Left ventricle myocardium superior (tissue), 1 donor: ENCODE measurements around the gene DIP2C. TPM values are rescaled to one million over a fixed set of nuclear protein-coding genes. Genes with fewer than 3 reads are reported as not detected.
A peak's percentile ranks its signal among the peaks of the same experiment; 100 is the strongest.
"Not testable (repeated sequence)": the region's sequence is repeated elsewhere in the genome, so short reads cannot be mapped to it uniquely, and the experiment has no call there.

Experiments used
- ATAC-seq: fragments of 200-7000 bp; cut with Tn5 transposase; one replicate; pipeline ENCODE4 v1.9.1; 2020; ENCODE audit warnings: mild to moderate bottlenecking, moderate library complexity
- DNase-seq: peaks from one replicate; pipeline ENCODE4 v3.0.0-alpha.2; 2020
- intact Hi-C: fragments of 100-400 bp; cut with micrococcal nuclease; formaldehyde crosslinking; loops from one replicate; pipeline ENCODE4 v1.11.0; 2022
- total RNA-seq: library from RNA; stranded (reverse); fragmentation: NEBNext Ultra II Directional; extraction: Animal tissue kit (Norgen Biotek cat#: 25700); gene quantifications from one replicate; pipeline ENCODE4 v1.2.1, GENCODE V29; 2021
- donor health status: DM: no; HTN: yes; CAD: no; lungs with severe emphysema.

The DIP2C gene
- total RNA-seq, 1 donor from 2014 or later, result 32.6 TPM

DNA sequence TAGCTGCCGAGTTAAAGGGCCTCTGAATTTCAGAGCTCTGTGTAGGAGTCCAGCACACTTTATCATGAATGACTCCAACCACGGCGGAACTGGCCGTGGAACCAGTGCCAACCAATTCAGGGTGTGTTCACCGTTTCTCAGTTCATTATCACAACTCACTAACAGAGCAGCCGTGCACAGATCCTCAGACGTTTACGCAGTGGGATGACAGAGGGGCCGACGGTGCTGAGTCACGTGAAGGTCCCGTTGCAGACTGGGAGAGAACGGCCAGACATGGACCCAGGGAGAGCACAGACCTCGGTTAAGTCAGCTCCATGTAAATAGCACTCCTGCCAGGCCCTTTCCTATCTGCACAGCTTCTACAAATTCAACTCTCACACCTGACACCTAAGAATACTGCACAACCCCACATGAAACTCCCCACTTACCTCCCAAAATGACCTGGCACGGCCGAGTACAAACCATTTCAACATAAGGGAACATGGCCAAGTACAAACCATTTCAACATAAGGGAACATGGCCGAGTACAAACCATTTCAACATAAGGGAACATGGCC, 95.5 kb downstream of the DIP2C start:
- ATAC-seq (peak; percentile 79), DNase-seq (peak; percentile 57)
- intact Hi-C loops, result no loop called here

DNA sequence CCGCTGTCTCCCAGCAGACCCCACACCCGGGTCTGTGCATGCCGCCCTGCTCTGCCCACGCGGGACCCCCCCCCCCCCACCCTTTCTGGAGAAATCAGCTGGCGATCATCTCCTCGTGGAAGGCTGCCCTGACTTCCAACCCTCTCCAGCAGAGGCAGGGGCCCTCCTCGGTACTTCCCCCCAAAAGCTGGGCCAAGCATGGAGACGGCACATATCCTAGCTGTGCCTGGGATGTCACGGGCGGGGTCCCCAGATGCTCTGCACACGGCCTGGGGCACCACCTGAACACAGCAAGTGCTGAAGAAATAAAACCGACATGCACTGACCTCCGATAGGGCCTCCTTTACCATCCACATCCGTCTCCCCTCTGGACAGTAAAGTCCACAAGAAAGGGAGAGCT, 96.0 kb downstream of the DIP2C start:
- ATAC-seq (no peak), DNase-seq (no peak)
- intact Hi-C loops, result no loop called here

DNA sequence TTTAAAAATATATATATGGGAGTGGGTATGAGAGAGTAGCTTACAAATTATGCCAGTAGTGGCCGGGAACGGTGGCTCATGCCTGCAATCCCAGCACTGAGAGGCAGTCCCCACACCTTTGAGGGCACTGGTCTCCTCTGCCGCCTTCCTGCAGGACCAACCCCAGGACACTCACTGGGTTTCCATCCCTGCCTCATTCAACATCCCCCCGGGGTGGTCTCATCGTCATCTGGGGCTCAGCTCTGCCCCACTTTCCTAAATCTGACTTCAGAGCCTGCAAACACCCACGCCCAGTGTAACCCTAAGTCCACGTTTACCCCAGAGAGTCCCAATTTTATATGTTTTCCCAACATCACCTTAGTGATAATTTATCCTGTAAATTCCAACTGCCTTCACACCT, 96.5 kb downstream of the DIP2C start:
- ATAC-seq, result no peak
- intact Hi-C loops, result no loop called here
- DNase-seq, result no peak

DNA sequence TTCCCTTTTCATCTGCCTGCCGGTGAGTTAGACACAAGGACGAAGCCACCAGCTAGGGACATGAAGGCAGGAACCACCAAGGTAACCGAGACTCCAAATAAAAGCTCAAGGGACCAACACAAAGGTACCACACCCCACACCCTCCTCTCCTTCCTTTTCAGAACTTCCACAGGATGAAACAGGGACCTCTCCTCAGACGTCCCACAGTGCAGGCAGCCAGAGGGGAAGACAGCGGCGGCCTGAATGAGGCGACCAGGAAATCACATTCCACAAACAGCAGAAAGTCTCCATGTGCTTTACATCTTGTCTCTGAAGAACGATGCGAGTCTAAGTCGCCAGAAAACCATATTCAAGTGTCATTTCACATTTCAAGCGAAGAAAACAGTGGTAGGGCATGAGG, 97.8 kb downstream of the DIP2C start:
- ATAC-seq (no peak), DNase-seq (no peak)
- intact Hi-C loops, result no loop called here

DNA sequence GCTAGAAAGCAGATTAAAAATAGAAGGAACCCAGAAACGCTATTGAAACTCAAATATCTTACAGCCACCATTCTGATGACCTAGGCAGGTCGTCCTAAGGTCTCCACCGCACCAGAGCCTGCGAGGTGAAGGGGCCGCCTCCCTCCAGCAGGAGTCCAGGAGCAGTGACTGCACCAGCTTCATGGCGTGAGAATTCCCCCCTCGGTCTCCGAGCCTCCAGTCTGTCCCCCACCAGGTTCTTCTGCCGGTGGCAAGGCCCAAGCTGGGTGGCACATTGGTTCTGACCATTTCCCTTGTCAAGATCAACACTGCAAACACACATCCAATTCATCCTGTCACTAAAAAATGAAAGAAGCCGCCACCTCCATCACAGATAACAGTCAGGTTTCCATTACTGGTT, 98.7 kb downstream of the DIP2C start:
- no peak for DNase-seq
- intact Hi-C loops, result no loop called here
- ATAC-seq, result no peak

DNA sequence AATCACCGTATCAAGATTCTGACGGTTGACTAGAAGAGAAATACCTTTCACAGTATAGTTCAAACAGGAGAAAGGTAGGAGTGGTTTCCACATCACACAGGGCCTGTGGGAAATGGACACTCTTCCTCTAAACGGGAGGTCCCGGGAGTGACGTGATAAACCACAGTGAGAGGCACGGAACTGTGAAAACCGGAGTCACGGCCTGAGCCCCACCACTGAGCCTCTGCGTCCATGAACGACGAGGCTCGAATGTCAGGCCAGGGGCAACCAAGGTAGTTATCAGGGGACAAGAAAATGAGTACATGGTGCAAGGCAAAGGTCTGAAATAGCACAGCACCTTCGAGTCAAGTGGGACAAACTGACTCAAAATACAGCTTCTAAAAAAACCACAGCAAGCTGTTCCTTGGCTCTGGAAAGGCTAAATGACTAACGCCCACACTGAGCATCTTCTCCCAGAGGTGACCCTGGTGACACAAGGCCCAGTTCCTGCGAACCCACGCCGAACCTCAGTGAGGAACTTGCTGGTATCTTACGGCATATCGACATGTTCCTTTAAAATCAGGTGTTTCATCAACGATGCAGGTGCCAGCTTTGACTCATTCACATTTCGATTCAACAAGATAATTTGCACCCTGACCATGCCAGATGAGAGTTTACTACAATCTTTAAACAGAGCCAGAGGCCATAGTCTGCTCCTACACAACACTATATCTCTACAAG, 99.3 kb downstream of the DIP2C start:
- DNase-seq (no peak), ATAC-seq (no peak)
- intact Hi-C loops, result no loop called here

DNA sequence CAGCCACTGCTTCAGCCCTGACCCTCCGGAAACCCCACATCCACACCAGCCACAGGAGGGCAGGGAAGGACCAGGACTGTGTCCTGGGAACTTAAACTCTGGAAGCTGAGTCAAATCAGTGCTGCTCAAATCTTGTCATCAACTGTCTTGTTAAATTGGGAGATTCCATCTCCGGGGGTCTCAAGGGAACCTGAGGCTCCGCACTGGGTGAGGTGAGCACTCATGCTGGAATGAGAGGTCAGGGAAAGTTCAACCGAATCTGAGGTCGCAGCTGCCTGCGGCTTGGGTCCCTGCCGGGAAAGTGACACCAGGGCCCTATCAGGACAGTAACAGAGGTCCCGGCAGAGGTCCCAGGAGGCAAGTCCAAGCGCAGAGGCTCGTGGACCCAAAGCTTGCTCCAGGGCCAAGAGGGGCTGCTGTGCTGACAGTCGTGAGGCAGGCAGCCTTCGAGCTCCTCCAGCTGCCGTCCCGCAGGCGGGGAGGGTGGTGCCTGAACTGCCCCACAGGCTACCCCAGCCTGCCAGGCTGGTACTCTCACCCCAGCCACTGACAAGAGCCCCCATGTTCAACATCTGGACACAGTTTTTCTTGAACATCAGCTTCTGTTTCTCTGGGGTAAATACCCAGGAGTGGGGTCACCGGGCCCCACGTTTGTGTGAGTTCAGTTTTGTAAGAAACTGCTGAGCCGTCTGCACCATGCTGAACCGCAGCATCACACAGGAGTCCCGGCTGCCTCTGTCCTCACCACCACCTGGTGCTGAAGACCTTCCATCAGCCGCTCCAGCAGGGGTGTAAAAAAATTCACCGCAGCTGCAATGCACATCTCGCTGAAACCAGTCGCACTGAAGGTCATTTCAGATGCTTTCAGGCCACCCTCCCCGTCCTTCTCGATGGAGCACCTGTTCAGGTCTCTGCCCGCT, 101.0 kb downstream of the DIP2C start:
- ATAC-seq (peak; percentile 81), DNase-seq (peak; percentile 70)
- intact Hi-C loops, result no loop called here

DNA sequence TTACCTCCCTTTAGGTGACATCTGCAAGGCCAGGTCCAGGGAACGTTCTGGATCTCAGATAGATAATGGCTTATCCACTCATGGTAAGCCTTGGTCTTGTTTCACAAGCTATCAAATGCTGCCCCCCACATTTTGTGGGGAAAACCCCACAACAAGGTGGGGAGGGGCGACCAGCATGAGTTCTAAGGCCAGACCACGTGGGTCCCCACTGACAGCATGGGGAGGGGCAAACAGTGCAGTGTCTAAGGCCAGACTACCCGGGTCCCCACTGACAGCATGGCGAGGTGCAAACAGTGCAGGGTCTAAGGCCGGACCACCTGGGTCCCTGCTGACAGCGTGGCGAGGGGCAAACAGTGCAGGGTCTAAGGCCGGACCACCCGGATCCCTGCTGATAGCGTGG, 102.8 kb downstream of the DIP2C start:
- no peak for DNase-seq
- intact Hi-C loops, result no loop called here
- no peak for ATAC-seq

DNA sequence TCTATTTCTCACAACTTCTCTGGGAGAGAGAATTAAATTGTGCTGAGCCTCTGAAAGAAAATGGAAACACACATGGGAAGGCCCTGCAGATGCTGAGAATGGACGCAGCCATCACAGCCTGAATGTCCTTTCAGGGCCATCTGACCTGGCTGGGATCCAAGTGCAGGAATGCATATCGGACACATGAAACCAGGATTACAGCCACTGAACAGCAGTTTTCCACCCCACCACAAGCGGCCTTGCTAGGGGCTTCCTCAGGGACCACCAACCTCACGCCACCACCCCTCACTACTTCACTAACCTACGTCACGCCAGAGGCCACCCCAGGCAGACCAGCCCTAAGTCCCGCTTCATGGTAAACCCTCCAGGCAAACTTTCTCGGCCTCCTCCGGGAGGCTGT, 103.3 kb downstream of the DIP2C start:
- DNase-seq (peak; percentile 25), ATAC-seq (no peak)
- intact Hi-C loops, result no loop called here

DNA sequence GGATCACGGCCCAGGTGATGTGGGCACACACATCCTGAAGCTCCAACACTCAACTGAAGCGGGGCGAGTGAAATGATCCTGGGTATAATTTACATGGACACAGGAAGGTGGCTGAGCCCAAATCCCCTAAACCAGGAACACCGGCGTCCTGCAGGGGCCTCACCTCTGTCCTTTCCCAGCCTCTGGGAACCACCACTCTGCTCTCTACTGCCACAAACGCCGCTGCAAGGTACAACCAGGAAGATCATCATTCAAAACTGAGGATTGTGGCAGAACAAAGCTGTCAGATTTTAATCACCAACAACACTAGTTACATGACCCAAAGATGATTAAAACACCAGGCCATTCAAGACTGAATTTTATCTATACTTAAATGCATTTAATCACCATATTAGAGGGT, 104.0 kb downstream of the DIP2C start:
- intact Hi-C loops, result no loop called here
- DNase-seq (no peak), ATAC-seq (no peak)

DNA sequence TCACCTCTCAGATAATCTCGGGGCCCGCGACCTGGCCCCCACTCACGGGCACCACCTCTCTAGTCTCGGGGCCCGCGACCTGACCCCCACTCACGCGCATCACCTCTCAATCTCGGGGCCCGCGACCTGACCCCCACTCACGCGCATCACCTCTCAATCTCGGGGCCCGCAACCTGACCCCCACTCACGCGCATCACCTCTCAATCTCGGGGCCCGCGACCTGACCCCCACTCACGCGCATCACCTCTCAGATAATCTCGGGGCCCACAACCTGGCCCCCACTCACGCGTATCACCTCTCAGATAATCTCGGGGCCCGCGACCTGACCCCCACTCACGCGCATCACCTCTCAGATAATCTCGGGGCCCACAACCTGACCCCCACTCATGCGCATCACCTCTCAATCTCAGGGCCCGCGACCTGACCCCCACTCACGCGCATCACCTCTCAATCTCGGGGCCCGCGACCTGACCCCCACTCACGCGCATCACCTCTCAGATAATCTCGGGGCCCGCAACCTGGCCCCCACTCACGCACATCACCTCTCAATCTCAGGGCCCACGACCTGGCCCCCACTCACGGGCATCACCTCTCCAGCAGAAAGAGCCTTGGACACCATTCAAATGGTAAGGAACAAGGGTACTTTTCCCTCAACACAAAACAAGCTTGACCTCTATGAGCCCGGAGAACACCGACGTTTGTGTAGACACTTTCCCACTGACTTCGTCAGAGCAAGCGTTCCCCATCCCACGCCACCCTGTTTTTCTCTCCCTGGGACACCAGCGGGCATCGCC, 104.8 kb downstream of the DIP2C start:
- DNase-seq, ATAC-seq, intact Hi-C loops: not testable (repeated sequence)

DNA sequence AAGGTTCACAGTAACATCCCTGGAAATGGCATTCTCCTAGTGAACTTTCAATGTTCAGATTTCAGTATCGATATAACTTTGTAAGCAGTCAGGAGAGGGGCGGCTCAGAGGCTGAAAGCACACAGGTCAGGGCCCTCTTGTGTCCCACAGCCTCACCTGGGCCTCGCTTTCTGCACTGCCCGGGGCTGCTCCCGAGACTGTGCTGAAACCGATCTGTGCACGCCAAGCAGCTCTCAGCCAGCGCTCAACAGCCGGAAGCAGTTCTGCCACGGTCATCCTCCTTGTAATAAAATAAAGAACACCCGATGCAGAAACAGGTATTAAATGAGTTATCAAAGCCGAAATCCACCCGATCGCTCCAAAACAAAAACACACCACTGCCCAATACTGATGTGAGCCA, 106.0 kb downstream of the DIP2C start:
- peak; percentile 22 for DNase-seq
- intact Hi-C loops, result no loop called here
- no peak for ATAC-seq

DNA sequence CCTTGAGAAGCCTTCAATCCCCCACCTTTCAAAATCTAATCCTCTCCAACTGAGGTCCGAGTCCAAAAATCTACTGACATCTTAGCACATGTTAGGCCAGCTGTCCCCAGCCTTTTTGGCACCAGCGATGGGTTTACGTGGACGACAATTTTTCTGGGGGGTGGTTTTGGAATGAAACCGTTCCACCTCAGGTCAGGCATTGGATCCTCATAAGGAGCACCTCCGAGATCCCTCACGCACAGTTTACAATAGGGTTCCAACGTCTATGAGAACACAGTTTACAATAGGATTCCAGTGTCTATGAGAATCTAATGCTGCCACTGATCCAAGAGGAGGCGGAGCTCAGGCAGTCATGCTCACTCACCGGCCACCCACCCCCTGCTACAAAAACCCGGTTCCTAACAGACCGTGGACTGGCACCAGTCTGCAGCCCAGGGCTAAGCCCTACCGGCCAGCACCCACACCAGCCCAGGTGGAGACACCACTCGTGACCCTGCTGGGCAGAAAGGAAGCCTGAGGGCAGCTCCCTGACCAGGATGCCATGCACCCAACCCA, 107.6 kb downstream of the DIP2C start:
- intact Hi-C loops, result no loop called here
- no peak for DNase-seq
- ATAC-seq, result peak; percentile 16

DNA sequence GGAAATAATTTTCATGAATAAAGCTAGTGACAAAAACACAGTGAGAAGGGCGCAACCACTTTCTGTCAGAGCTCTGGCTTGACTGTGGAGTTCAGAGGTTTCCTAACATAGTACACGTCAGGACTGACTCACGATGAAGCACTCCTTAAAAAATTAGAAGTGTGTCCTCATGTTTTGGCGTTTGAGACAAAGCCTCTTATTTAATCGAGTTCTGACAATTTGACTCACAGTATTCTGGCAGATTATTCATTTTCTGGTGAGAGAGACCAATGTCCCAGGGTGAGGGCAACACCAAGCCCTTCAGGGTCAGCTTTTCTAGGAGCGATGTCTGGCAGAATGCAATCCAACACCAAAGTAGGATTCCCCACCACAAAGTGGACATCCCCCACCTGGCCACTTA, 108.7 kb downstream of the DIP2C start:
- ATAC-seq (peak; percentile 77), DNase-seq (no peak)
- intact Hi-C loops, result no loop called here

DNA sequence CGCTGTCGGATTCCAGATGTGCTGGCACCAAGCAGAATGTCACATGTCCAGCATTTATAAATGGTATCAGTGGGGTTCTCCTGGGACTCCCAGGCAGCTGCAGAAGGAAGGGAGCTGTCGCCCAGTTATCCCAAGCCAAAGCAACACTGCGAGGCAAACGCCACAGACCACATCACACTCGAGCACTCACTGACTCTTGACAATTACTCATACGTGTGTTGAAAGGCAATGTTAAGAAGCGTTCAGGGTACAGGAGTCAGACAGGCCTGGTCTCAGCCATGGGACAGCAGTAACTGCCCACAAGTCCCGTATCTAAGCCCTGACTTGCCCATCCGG, 113.4 kb downstream of the DIP2C start:
- peak; percentile 59 for ATAC-seq
- peak; percentile 34 for DNase-seq
- intact Hi-C loops, result no loop called here

DNA sequence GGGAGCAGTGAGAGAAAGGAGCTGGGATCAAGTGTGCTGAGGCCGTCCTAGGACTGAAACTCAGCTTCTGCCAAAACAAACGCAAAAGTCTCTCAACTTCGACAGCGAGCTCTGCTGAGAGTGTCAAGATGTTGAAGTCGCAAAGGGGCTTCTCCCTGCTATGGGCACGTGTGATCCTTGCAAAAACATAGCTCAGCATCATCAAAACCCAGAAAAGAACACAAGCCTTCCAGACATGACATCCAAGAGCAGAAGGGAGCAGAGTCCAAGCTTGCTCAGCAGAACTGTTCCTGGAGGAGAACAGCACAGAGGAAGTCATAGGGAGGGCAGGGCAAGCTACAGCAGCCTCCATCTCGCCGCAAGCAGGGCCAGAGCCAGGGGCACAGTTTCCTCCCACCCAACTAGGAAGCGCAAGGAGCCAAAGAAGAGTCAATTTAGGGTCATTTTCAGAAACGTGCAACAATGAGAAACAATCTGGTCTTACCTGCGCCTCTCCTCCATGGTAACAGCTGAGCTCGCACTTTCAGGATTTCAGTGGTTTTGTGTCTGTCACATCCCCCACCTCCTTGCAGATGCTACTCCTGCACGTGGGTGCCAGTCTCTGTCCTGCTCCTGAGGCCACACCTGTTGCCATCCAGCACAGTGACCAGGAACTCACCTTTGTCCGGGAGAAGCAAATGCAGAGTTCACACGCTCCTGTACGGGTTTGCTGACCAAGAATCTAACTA, 113.9 kb downstream of the DIP2C start:
- DNase-seq, result no peak
- ATAC-seq, result peak; percentile 62
- intact Hi-C loops, result no loop called here

DNA sequence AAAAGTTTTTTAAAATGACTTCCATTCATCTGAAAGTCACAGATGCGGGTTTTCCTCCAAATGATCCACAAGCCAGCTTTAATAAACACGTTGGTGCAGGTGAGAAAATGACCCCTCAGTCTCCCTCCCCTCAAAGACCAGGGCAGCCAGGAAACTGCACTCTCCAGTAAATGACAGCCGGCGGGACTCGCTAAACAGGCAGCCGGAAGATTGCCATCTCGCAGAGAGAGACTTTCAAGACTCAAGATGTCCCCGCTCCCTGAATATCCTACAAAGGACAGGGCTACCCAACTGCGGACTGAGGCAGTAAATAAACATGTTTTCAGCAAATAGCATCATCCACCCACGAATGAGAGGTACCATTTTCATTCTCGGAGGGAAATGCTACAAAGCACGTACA, 116.8 kb downstream of the DIP2C start:
- intact Hi-C loops, result no loop called here
- no peak for DNase-seq
- ATAC-seq, result no peak

DNA sequence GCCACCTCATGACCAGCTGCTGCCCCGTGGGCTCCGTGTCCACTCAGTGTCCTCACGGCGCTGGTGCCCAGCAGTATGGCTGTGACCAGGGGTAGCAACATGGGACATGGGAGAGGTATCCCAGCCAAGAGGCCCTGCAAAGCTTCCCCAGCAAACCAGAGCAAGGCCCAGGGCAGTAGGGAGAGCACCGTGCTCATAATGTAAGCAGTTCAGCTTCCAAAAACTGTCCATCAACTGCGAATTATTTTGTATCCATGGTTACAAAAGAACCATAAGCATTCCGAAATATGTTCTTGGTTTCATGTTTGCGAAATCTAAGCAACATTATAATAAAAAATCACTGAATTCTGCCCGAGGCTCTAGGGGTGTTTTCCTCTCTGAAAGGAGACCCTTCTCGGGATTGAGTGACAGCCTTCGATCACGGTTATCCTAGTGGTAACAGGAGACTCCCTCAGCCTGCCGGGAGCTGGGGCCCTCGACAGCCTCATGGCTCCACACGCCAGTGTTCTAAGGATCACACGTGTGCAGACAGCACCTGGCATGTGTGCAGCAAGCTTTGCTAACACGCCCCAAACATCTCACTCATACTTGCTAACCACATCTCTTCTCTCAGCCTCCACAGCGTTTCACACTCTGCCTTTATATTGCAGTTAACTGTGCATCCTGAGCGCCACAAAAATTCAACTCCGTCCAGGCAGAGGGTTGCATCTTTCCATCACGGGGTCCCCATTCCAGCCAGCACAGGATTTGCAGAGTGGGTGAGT, 117.6 kb downstream of the DIP2C start:
- DNase-seq (no peak), ATAC-seq (no peak)
- intact Hi-C loops, result no loop called here
